ENCODE results near the gene SPAG17.

- TF ChIP-seq POLR2AphosphoS5 (IDR thresholded peaks at IDR 0.05), result no peak
- no peak for TF ChIP-seq CTCF (IDR thresholded peaks at IDR 0.05)
These were observed 17.1 kb upstream of the SPAG17 start for GRCh38 chr1:118202076-118202608.

Measured in sigmoid colon (tissue), 4 donors.